ENCODE measurements around the gene FHIT. TPM values are rescaled to one million over a fixed set of nuclear protein-coding genes. Genes with fewer than 3 reads are reported as not detected.

Gene FHIT
- total RNA-seq, 4 donors from 2014 or later: 0.72 to 5.2 (median 2.1) TPM

DNA sequence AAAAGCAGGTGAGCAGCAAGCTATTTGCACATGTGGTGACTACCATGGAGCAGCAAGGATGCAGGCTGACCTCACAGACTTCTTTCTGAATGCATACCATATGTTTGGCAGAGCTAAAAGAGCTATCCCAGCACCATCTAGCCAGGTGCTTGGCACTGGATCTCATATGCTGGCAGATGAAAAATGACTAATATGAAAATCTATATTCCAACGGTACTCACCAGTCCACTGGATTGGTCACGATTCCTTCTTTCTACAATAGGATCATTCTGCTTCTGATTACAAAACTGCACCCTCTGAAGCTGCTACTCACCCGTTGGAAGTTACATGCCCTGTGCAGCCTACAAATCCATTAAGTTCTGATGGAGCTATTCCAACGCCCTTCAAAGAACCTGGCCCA, 1487.1 kb downstream of the FHIT start:
- H3K36me3 ChIP-seq: no peaks in the 10 kb centered on the region
- no peaks in the 10 kb centered on the region for H3K4me1 ChIP-seq
- no peak overlapping the region for H3K4me3 ChIP-seq
- DNase-seq: no peak
- H3K9me3 ChIP-seq: no peaks in the 10 kb centered on the region
- ATAC-seq: no peak
- H3K27ac ChIP-seq: no peak overlapping the region
- in situ Hi-C loops (cut with MboI; ENCODE audit: low sequenced_read_pairs in 4 of 4): no loop called here
- no peak for TF ChIP-seq POLR2A (IDR thresholded peaks at IDR 0.05)
- TF ChIP-seq, protein P1, sequence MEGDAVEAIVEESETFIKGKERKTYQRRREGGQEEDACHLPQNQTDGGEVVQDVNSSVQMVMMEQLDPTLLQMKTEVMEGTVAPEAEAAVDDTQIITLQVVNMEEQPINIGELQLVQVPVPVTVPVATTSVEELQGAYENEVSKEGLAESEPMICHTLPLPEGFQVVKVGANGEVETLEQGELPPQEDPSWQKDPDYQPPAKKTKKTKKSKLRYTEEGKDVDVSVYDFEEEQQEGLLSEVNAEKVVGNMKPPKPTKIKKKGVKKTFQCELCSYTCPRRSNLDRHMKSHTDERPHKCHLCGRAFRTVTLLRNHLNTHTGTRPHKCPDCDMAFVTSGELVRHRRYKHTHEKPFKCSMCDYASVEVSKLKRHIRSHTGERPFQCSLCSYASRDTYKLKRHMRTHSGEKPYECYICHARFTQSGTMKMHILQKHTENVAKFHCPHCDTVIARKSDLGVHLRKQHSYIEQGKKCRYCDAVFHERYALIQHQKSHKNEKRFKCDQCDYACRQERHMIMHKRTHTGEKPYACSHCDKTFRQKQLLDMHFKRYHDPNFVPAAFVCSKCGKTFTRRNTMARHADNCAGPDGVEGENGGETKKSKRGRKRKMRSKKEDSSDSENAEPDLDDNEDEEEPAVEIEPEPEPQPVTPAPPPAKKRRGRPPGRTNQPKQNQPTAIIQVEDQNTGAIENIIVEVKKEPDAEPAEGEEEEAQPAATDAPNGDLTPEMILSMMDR (IDR thresholded peaks at IDR 0.05 in 4 of 5, conservative IDR thresholded peaks at IDR 0.05 in 1 of 5): no peak
- no peaks in the 10 kb centered on the region for H3K27me3 ChIP-seq
- intact Hi-C loops (cut with DNase I; ENCODE audit: low total_unique reads): no loop called here

DNA sequence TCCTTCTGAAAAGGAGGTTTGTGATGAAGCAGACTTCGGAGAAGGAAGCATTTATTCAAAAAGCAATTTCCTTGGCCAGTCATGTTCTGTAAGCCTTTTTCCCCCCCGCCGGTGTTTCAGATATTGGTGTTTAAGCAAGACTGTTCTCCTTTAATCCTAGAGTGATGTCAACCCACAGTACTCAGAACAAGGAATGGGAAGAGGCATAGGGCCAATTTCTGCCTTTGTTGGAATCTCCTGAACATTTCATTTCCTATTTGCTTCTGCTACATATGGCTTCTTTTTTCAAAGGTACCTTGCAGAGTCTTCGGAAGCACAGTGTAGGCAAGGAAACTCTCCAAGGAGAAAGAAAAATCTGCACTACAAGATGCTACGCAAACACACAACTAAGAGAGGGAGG, 1488.3 kb downstream of the FHIT start:
- H3K27ac ChIP-seq: no peak overlapping the region
- H3K4me1 ChIP-seq: no peaks in the 10 kb centered on the region
- no peaks in the 10 kb centered on the region for H3K9me3 ChIP-seq
- intact Hi-C loops (cut with DNase I; ENCODE audit: low total_unique reads): no loop called here
- no peak for DNase-seq
- ATAC-seq: no peak
- TF ChIP-seq POLR2A (IDR thresholded peaks at IDR 0.05): no peak
- no peak overlapping the region for H3K4me3 ChIP-seq
- in situ Hi-C loops (cut with MboI; ENCODE audit: low sequenced_read_pairs in 4 of 4): no loop called here
- no peaks in the 10 kb centered on the region for H3K36me3 ChIP-seq
- H3K27me3 ChIP-seq: no peaks in the 10 kb centered on the region

DNA sequence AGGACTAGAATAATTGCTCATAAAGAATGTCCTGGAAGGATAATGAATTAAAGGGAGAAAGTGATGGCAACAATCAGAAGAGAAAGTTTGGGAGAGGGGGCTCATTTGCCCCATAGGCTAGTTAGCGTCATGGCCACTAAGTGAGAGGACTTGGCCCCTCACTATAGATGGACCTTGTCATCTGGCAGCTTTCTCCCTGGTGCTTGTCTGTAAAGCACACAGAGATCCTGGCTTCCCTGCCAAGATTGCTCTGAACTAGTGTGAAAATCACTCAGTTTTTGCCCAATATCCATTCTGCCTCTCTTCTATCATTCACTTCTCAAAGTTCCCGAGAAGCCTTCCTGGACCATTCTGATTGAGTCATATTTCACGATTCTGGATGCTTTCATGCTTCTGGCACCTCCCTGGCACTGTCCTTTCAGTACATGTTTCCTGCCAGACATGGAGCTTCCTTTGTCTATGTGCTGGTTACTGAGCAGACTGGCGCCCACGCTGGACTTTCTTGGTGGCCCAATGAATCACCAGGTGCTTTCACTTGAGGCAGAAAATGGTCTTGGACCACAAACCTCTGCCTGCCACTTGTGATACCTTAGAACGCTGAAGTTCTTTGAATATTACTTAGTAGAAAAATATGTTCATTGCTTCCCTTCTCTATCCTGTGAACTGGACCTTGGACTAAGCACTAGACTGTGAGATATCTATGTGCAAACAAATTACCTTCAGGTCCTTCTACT, 1491.8 kb downstream of the FHIT start:
- DNase-seq (no peak), ATAC-seq (no peak)
- Histone ChIP-seq H3K9me3 (no peaks in the 10 kb centered on the region), H3K4me1 (no peaks in the 10 kb centered on the region), H3K27me3 (no peaks in the 10 kb centered on the region), H3K27ac (no peak overlapping the region), H3K36me3 (no peaks in the 10 kb centered on the region), H3K4me3 (no peak overlapping the region)
- in situ Hi-C loops (cut with MboI; ENCODE audit: low sequenced_read_pairs in 4 of 4): no loop called here
- TF ChIP-seq POLR2A (IDR thresholded peaks at IDR 0.05): no peak
- TF ChIP-seq, protein P1 (IDR thresholded peaks at IDR 0.05 in 4 of 5, conservative IDR thresholded peaks at IDR 0.05 in 1 of 5): no peak
- intact Hi-C loops (cut with DNase I; ENCODE audit: low total_unique reads): no loop called here

DNA sequence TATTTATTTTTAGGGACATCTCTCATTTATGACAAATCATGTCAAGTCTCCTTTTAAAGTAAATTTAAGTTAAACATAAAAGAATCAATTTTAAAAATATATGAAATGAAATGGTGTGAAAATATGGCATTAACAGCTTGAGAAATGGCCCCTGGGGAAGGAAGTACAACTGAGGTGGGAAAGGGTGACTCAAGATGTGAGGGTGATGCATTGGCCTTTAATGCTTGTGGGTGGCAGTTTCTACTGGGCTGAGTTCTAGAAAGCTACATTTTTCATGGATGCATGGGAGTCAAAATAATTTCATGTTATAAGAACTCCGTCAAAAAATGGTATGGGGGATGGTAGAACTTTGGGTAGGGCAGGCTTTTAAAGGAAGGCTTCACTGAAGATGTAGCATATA, 1492.6 kb downstream of the FHIT start:
- Histone ChIP-seq H3K9me3 (no peaks in the 10 kb centered on the region), H3K36me3 (no peaks in the 10 kb centered on the region), H3K4me1 (no peaks in the 10 kb centered on the region), H3K4me3 (no peak overlapping the region), H3K27me3 (no peaks in the 10 kb centered on the region), H3K27ac (no peak overlapping the region)
- no peak for DNase-seq
- no peak for TF ChIP-seq POLR2A (IDR thresholded peaks at IDR 0.05)
- TF ChIP-seq, protein P1 (IDR thresholded peaks at IDR 0.05 in 4 of 5, conservative IDR thresholded peaks at IDR 0.05 in 1 of 5): no peak
- no peak for ATAC-seq
- intact Hi-C loops (cut with DNase I; ENCODE audit: low total_unique reads) (no loop called here), in situ Hi-C loops (cut with MboI; ENCODE audit: low sequenced_read_pairs in 4 of 4) (no loop called here)

- H3K27ac ChIP-seq: no peak overlapping the region
- H3K4me3 ChIP-seq: no peak overlapping the region
- DNase-seq (no peak), ATAC-seq (no peak)
- H3K4me1 ChIP-seq: no peaks in the 10 kb centered on the region
- no peaks in the 10 kb centered on the region for H3K36me3 ChIP-seq
- no peaks in the 10 kb centered on the region for H3K9me3 ChIP-seq
- intact Hi-C loops (cut with DNase I; ENCODE audit: low total_unique reads): no loop called here
- no peaks in the 10 kb centered on the region for H3K27me3 ChIP-seq
- in situ Hi-C loops (cut with MboI; ENCODE audit: low sequenced_read_pairs in 4 of 4): no loop called here
- TF ChIP-seq, protein P1 (IDR thresholded peaks at IDR 0.05 in 4 of 5, conservative IDR thresholded peaks at IDR 0.05 in 1 of 5): no peak
- no peak for TF ChIP-seq POLR2A (IDR thresholded peaks at IDR 0.05)
Measured at GRCh38 chr3:59756934-59757333, 1494.3 kb downstream of the FHIT start.
